Gastroesophageal sphincter (tissue), 4 donors: ENCODE data around the gene NPC1. TPM values are rescaled to one million over a fixed set of nuclear protein-coding genes. Genes with fewer than 3 reads are reported as not detected.
"Not testable (repeated sequence)": the region's sequence is repeated elsewhere in the genome, so short reads cannot be mapped to it uniquely, and the experiment has no call there.

Experiments
- ATAC-seq: fragments of 150-250 bp; one replicate; pipeline ENCODE4 v1.9.1; 2016; ENCODE audit warnings: mild to moderate bottlenecking, moderate library complexity
- H3K27ac ChIP-seq, 4 donors: fragments of 200-600 bp; sonication (generic) in 3 of 4; 1 replicate in 3 of 4; 2 replicates in 1 of 4; pipeline ENCODE4 v1.5.1; 2016 to 2019
- H3K27me3 ChIP-seq: fragments of 200-600 bp; sonication (generic); one replicate; pipeline ENCODE4 v1.5.1; 2019
- H3K36me3 ChIP-seq, 2 donors: fragments of 200-600 bp; sonication (generic); one replicate each; pipeline ENCODE4 v1.5.1; 2019; ENCODE audit warnings: control low read depth in 1 of 2
- H3K4me1 ChIP-seq, 3 donors: fragments of 200-600 bp; sonication (generic); 1 replicate in 2 of 3; 2 replicates in 1 of 3; pipeline ENCODE4 v1.5.1; 2016 to 2019; ENCODE audit warnings: control low read depth in 2 of 3
- H3K4me3 ChIP-seq, 2 donors: fragments of 200-600 bp; sonication (generic); one replicate each; pipeline ENCODE4 v1.5.1; 2019; ENCODE audit warnings: mild to moderate bottlenecking in 1 of 2, moderate library complexity in 1 of 2
- H3K9me3 ChIP-seq, 3 donors: fragments of 200-600 bp; sonication (generic); one replicate each; pipeline ENCODE4 v1.5.1; 2017 to 2019; ENCODE audit warnings: control low read depth in 2 of 3
- CTCF ChIP-seq, 4 experiments: fragments of 200-600 bp in 2 of 4; fragments of 450-650 bp in 2 of 4; sonication (generic) in 1 of 4; IDR thresholded peaks; one replicate each; pipeline ENCODE4 v1.5.1; 2017 to 2019; ENCODE audit warnings: antibody characterized with exemption in 4 of 4, mild to moderate bottlenecking in 2 of 4, moderate library complexity in 2 of 4
- EP300 ChIP-seq: sonication (generic); formaldehyde crosslinking; IDR thresholded peaks from one replicate; pipeline ENCODE4 v1.6.1; 2017; ENCODE audit warnings: antibody characterized with exemption, mild to moderate bottlenecking
- POLR2A ChIP-seq, 2 donors: fragments of 450-650 bp; IDR thresholded peaks; one replicate each; pipeline ENCODE4 v1.6.1; 2017; ENCODE audit warnings: antibody characterized with exemption in 2 of 2, mild to moderate bottlenecking in 2 of 2, moderate library complexity in 1 of 2
- POLR2AphosphoS5 ChIP-seq: sonication (generic); formaldehyde crosslinking; IDR thresholded peaks from one replicate; pipeline ENCODE4 v1.6.1; 2017; ENCODE audit warnings: antibody characterized with exemption
- WGBS, 2 donors: methylation state at CpG; one replicate each; pipeline ENCODE4 v1.1.5; 2018; ENCODE audit warnings: low coverage in 1 of 2; 5-methylcytosine and 5-hydroxymethylcytosine counted together
- total RNA-seq, 4 donors: library from RNA; depleted of rRNA; stranded (reverse); fragments of >200 nt; gene quantifications; one replicate each; pipeline ENCODE4 v1.1.0, GENCODE V29; 2016

Gene NPC1
- total RNA-seq, 4 donors from 2014 or later, result 35.6 to 63.2 (median 51.9) TPM

- Histone ChIP-seq H3K36me3 (peaks cover 3 to 98% of the 10 kb centered on the region in 2 donors), H3K4me1 (no peaks in the 10 kb centered on the region), H3K27ac (no peak overlapping the region), H3K9me3 (no peaks in the 10 kb centered on the region), H3K27me3 (no peaks in the 10 kb centered on the region), H3K4me3 (no peak overlapping the region)
- TF ChIP-seq POLR2AphosphoS5 (no peak), POLR2A (IDR thresholded peaks at IDR 0.05) (no peak), CTCF (IDR thresholded peaks at IDR 0.05) (no peak), EP300 (no peak)
- 92% methylated on average over 2 of the region's 2 CpGs for WGBS, 2 donors
- ATAC-seq, result no peak
Measured at GRCh38 chr18:23563377-23564043, 22.8 kb downstream of the NPC1 start.

GRCh38 chr18:23560186-23560585 lies 26.1 kb downstream of the NPC1 start:
- no peaks in the 10 kb centered on the region for H3K27me3 ChIP-seq
- H3K27ac ChIP-seq, result no peak overlapping the region
- no peak for TF ChIP-seq EP300
- no peak for TF ChIP-seq POLR2A (IDR thresholded peaks at IDR 0.05)
- no peak for TF ChIP-seq CTCF (IDR thresholded peaks at IDR 0.05)
- no peak for TF ChIP-seq POLR2AphosphoS5
- H3K9me3 ChIP-seq, result no peaks in the 10 kb centered on the region
- 71 to 78% methylated on average over 1 to 4 of the region's 4 CpGs for WGBS, 2 donors
- H3K4me3 ChIP-seq, result no peak overlapping the region
- H3K36me3 ChIP-seq, result peaks cover 0 to 98% of the 10 kb centered on the region in 2 donors
- H3K4me1 ChIP-seq, result no peaks in the 10 kb centered on the region
- ATAC-seq, result no peak

- H3K4me1 ChIP-seq, ATAC-seq, H3K27me3 ChIP-seq, H3K9me3 ChIP-seq, H3K27ac ChIP-seq, H3K4me3 ChIP-seq: not testable (repeated sequence)
- H3K36me3 ChIP-seq, result peaks cover 0 to 99% of the 10 kb centered on the region in 2 donors
- 88 to 93% methylated on average over 4 to 6 of the region's 8 CpGs for WGBS, 2 donors
Measured at GRCh38 chr18:23557511-23557910, 28.8 kb downstream of the NPC1 start.

- ATAC-seq, result no peak
- Histone ChIP-seq H3K27ac (no peak overlapping the region), H3K4me3 (no peak overlapping the region), H3K27me3 (no peaks in the 10 kb centered on the region), H3K4me1 (no peaks in the 10 kb centered on the region), H3K9me3 (no peaks in the 10 kb centered on the region), H3K36me3 (peaks cover 0 to 99% of the 10 kb centered on the region in 2 donors)
- TF ChIP-seq POLR2A (IDR thresholded peaks at IDR 0.05) (no peak), CTCF (IDR thresholded peaks at IDR 0.05) (no peak), EP300 (no peak), POLR2AphosphoS5 (no peak)
- WGBS, 2 donors, result 80% methylated on average over 1 of the region's 19 CpGs; no CpG with 5 or more reads in 1 of the 2 donors
Measured at GRCh38 chr18:23556145-23556780, 30.0 kb downstream of the NPC1 start.

- WGBS, 2 donors, result 73% methylated on average over 5 of the region's 6 CpGs; no CpG with 5 or more reads in 1 of the 2 donors
- no peak for ATAC-seq
Measured at GRCh38 chr18:23553887-23554286, 32.4 kb downstream of the NPC1 start.

GRCh38 chr18:23552505-23552904 lies 33.8 kb downstream of the NPC1 start:
- no peak overlapping the region for H3K4me3 ChIP-seq
- ATAC-seq, result no peak
- no peaks in the 10 kb centered on the region for H3K9me3 ChIP-seq
- H3K27me3 ChIP-seq, result no peaks in the 10 kb centered on the region
- H3K4me1 ChIP-seq, result no peaks in the 10 kb centered on the region
- 77 to 80% methylated on average over 8 to 10 of the region's 11 CpGs for WGBS, 2 donors
- H3K27ac ChIP-seq, result no peak overlapping the region
- TF ChIP-seq CTCF (IDR thresholded peaks at IDR 0.05) (no peak), POLR2A (IDR thresholded peaks at IDR 0.05) (no peak), EP300 (no peak), POLR2AphosphoS5 (no peak)
- H3K36me3 ChIP-seq, result peaks cover 0 to 98% of the 10 kb centered on the region in 2 donors

More at GRCh38 chr18:23553887-23554286, 32.4 kb downstream of the NPC1 start:
- no peak overlapping the region for H3K27ac ChIP-seq
- no peaks in the 10 kb centered on the region for H3K4me1 ChIP-seq
- H3K4me3 ChIP-seq, result no peak overlapping the region
- peaks cover 0 to 100% of the 10 kb centered on the region in 2 donors for H3K36me3 ChIP-seq
- TF ChIP-seq POLR2A (IDR thresholded peaks at IDR 0.05), result no peak
- H3K27me3 ChIP-seq, result no peaks in the 10 kb centered on the region
- H3K9me3 ChIP-seq, result no peaks in the 10 kb centered on the region
